CD4-positive, alpha-beta T cell treated with Interleukin-2 at 100 ng/mL for 4 hours (primary cell): ENCODE data around the gene EPS8L2.

Source experiments
- DNase-seq: peaks from one replicate; pipeline ENCODE4 v3.0.0-alpha.2; 2020; ENCODE audit warnings: low spot score

Gene EPS8L2

DNA sequence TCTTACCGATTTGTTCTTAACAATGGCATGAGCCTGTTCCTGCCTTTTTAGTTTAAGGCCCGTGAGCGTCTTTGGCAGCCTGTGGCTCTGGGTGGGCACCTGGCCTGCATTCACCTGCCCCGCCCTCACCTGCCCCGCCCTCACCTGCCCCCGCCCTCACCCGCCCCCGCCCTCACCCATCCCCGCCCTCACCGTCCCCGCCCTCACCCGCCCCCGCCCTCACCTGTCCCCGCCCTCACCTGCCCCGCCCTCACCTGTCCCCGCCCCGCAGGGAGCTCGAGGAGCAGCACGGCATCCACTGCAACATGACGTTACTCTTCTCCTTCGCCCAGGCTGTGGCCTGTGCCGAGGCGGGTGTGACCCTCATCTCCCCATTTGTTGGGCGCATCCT, 57.0 kb downstream of the EPS8L2 start:
- no peak for DNase-seq

DNA sequence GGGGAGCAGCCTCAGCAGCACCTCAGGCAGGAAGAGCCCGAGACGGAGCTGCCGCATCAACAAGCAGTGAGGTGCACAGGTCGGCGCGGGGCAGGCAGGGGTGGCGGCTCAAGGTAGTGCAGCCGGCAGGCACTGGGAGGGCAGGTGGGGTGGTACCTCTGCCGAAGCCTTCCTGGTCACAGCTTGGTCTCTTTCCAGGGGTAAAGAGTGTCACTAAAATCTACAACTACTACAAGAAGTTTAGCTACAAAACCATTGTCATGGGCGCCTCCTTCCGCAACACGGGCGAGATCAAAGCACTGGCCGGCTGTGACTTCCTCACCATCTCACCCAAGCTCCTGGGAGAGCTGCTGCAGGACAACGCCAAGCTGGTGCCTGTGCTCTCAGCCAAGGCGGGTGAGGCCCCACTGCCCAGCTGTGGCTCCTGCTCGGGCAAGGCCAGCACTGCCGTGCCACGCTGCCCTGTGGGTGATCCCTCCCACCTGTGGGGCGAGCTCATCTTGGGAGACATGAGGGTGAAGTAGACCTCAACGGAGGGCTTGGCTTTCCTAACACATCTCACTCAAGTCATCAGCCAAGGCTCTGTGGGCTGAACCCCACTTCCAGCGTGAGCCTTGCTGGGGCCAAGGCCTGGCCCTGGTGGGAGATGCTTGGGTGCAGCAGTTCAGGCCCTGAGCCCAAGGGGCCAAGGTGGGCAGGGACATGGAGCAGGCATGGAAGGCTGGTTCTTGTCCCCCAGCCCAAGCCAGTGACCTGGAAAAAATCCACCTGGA, 57.7 kb downstream of the EPS8L2 start:
- no peak for DNase-seq

GRCh38 chr11:764322-765024, 58.4 kb downstream of the EPS8L2 start:
- no peak for DNase-seq

DNA sequence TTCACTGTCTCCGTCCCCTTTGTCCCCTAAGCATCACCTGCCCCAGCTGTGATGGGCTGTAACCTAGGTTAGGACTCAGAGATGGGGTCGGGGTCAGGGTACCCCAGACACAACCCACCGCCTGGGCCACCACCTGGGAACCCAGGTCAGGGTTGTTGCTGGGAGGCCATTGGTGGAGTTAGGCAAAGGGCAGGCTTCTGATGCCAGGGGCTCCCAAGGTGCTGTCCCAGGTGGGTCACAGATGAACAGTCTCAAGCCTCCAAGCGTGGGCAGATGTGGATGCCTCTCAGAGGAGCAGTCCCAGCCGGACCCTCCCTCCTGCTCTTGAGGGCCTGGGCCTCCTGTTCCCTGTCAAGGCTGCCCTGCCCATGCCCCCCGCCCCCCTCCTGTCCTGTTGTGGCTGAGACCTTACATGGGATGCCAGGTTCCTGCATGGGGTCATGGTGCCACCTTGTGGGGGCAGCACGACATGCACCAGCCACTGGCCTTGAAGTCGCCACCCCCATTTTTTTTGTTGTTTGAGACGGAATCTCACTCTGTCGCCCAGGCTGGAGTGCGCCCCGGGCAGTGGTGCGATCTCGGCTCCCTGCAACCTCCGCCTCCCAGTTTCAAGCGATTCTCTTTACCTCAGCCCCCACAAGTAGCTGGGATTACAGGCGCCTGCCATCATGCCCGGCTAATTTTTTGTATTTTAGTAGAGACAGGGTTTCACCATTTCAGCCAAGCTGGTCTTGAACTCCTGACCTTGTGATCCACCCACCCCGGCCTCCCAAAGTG, 59.2 kb downstream of the EPS8L2 start:
- peak; percentile 70 for DNase-seq

GRCh38 chr11:765802-766091, 59.7 kb downstream of the EPS8L2 start:
- DNase-seq, result no peak

- DNase-seq, result no peak
These were observed 60.3 kb downstream of the EPS8L2 start for GRCh38 chr11:766106-766935.

DNA sequence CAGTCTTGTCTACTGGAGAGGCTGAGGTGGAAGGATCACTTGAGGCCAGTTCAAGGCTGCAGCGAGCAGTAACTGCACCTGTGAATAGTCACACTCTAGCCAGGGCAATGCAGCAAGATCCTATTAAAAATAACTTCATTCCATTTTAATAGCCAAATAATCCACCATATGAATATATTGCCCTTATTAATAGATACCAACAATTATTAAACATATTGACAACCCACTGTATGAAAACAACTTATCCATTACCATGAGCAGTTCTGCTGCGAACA, 60.8 kb downstream of the EPS8L2 start:
- no peak for DNase-seq

DNA sequence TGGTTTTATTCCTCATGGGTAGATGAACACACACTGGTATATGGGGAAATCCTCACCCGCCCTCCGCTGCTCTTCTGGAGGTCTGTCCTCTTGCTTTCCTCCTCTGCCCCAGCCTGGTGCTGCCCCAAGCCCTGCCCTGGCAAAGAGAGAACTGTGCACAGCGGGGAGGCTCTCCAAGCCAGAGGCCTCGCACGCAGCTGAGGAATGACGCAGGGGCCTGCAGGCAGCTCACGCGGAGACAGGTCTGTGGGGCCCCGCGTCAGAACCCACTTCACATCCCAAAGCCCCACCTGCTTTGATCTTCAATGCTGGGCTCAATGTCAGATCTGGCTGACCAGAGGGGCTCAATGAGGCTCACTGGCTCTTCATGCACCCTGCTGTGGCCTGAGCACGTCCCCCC, 61.2 kb downstream of the EPS8L2 start:
- no peak for DNase-seq

- no peak for DNase-seq
These were observed 64.0 kb downstream of the EPS8L2 start for GRCh38 chr11:769887-770641.

DNA sequence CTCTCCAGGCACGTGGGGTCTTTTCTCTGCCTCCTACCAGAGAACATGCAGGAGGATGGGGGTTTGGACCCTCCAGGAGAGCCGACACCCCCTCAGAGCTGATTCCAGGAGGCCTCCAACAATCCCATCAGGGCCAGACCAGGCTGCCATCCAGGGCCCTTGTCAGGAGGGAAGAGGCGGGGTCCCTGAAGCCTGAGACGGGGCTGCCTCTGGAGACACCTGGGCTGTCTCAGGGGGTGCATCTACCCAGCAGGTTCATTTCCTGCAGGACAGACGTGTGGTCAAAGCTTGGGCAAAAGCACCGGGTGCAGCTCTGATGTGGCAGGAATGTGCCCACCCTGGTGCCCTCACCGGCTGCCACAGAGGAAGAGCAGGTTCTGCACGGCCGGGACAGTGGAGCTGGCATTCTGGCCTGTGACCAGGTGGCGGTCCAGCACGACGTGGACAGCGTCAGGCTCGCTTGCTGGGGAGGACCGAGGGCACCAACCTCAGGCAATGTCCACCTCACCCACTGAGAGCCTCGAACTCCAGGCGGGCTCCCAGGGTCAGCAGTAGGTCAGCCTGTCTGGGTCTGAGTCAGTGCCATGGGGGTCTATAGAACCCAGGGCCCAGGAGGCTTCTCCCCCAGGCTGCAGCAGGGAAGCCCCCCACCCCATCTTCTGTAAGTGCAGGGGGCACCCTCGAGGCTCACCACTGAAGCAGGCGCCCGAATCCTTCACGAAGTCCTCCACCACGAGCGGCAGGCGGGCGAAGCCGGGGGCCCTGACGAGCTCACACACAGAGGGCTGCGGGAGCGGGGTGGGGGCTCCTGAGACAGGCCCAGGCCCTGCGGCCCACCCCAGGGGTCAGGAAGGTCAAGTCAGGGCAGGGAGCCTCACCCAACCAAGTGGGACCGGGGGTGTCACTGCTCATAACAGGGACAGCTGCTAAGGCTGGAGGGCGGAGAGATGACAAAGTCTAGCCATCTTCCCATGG, 64.9 kb downstream of the EPS8L2 start:
- DNase-seq, result no peak

- DNase-seq, result no peak
These were observed 65.7 kb downstream of the EPS8L2 start for GRCh38 chr11:771617-772204.

GRCh38 chr11:772429-773390, 66.7 kb downstream of the EPS8L2 start:
- no peak for DNase-seq

DNA sequence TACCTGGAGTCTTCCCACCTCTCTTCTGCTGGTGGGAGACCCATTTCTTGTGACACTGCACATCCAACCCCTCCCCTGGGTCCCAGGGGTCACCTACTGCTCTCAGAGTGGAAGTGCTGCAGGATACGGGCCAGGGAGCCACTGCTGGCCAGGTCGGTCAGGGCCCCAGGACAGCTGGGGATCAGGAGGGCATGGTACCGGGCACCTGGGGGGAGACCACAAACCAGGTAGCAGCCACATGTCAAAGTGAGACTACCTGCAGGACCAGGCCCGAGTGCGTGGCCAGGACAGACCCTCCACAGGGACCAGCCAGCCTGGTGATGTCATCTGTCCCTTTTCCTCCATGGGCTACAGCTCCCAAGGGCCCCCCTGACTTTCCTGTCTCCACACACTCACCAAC, 67.4 kb downstream of the EPS8L2 start:
- no peak for DNase-seq

DNA sequence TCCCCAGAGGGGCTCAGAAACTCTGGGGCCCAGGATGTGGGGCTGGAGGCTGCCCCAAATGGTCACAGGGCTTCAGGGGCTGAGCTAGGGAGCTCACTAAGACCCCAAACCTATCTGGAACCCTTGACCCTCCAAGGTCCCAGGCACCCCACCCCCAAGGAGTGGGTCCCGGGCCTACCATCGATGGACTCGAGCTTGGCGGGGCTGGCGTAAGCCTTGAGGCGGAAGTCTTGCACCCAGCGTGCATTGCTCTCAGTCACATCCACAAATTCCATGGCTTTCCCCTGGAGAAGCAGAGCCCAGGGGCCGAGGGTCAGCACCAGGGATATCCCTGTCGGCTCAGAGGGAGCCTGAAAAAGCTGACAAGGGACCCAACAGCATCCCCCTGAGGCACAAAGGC, 67.8 kb downstream of the EPS8L2 start:
- DNase-seq, result no peak

GRCh38 chr11:774873-775592, 69.0 kb downstream of the EPS8L2 start:
- DNase-seq, result no peak

GRCh38 chr11:776263-776560, 70.2 kb downstream of the EPS8L2 start:
- no peak for DNase-seq

DNA sequence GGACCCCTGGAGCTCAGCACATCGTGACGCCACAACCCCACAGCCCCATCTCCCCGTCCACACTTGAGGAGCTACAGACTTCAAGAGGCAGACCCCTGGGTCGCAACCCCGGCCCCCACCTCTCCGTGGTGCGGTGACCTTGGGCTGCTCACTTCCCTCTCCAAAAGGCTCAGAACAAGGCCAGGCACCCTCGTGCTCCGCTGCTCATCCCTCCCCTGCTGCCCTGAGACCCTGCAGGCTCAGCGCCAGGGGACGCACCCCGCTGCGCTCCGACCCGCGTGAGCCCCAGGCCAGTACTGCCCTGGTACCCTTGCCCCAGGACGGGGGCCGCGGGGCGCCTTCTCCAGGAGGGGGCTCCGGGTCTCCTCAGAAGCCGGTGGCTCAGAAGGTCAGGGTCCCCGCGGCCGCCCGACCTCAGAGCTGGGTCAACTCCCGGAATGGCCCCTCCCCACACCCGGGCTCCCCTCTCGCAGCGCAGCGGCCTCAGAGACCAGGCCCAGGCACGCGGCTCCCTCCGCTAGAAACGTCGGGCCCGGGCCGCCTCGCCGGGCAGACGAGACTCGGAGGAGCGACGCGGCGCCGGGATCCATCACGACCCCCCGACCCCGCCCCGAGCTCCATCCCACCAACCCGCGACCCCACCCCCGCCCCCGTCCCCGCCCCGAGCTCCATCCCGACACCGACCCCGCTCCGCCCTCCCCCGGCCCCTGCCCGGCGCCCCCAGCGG, 70.7 kb downstream of the EPS8L2 start:
- no peak for DNase-seq
